Type B pancreatic cell (in vitro differentiated cells): Measurements from ENCODE around the gene ROR1. TPM values are rescaled to one million over a fixed set of nuclear protein-coding genes. Genes with fewer than 3 reads are reported as not detected.

Source experiments
- DNase-seq: peaks from one replicate; pipeline ENCODE4 v3.0.0; 2021; ENCODE audit warnings: mixed read lengths; ENCODE audit not compliant: unreplicated experiment; ENCODE audit errors: extremely low spot score
- H3K27ac Mint-ChIP-seq: 2 replicates; pipeline ENCODE4 v1.8.0; 2021; ENCODE audit warnings: mild to moderate bottlenecking, mixed read lengths
- H3K27me3 Mint-ChIP-seq: 2 replicates; pipeline ENCODE4 v1.8.0; 2021; ENCODE audit warnings: mixed read lengths
- H3K36me3 Mint-ChIP-seq: 2 replicates; pipeline ENCODE4 v1.8.0; 2021; ENCODE audit warnings: mixed read lengths
- H3K4me1 Mint-ChIP-seq: one replicate; pipeline ENCODE4 v1.8.0; 2021; ENCODE audit warnings: mixed read lengths; ENCODE audit not compliant: unreplicated experiment
- H3K4me3 Mint-ChIP-seq: 2 replicates; pipeline ENCODE4 v1.8.0; 2021; ENCODE audit warnings: mild to moderate bottlenecking, mixed read lengths
- H3K9me3 Mint-ChIP-seq: 2 replicates; pipeline ENCODE4 v1.8.0; 2021; ENCODE audit warnings: mixed read lengths
- total RNA-seq: library from RNA; stranded (reverse); gene quantifications from 2 replicates; pipeline ENCODE4 v1.2.1, GENCODE V29; 2021; ENCODE audit warnings: low replicate concordance
- TF ChIP-seq, protein P1 (sequence below): fragments of 200-600 bp; sonication (generic); conservative IDR thresholded peaks from 2 replicates; pipeline ENCODE4 v1.5.0; 2021; ENCODE audit warnings: antibody characterized with exemption, mild to moderate bottlenecking

The ROR1 gene
- total RNA-seq, 1 donor from 2014 or later, result 32.0 TPM

DNA sequence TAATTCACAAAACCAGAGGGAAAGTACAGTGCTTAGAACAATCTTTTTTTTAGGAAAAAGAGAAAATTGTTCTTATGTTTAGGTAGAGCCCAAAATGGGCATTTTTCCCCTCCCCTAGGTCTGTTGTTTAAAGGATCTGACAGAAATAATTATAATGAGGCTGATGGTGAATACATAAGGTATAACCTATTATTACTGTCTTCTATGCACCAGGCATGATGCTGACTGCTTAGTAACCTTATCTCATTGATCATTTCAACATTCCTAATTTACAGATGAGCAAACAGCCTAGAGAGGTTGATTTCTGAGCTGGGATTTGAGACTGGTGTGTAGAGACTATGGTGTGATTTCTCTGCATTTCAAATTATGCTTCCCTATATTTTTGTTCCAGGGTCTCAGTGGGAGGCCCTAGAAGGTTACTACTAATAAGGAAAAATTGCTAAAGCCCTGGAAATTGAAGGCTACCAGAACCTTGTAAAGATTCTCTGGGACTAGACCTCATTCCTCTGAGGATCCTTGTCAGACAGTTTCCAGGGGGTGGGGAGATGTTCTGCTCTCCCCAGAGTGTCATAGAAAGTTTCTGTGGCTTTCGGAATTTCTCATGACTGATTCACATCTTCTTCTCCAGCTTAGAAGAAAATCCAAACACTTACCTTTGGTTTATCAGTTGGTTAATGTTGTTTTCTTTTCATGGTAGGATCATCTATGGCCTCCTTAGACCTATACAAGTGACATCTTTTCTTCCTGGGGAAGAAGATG, 44.9 kb downstream of the ROR1 start:
- H3K9me3 Mint-ChIP-seq, result no peaks in the 10 kb centered on the region
- TF ChIP-seq, protein P1, sequence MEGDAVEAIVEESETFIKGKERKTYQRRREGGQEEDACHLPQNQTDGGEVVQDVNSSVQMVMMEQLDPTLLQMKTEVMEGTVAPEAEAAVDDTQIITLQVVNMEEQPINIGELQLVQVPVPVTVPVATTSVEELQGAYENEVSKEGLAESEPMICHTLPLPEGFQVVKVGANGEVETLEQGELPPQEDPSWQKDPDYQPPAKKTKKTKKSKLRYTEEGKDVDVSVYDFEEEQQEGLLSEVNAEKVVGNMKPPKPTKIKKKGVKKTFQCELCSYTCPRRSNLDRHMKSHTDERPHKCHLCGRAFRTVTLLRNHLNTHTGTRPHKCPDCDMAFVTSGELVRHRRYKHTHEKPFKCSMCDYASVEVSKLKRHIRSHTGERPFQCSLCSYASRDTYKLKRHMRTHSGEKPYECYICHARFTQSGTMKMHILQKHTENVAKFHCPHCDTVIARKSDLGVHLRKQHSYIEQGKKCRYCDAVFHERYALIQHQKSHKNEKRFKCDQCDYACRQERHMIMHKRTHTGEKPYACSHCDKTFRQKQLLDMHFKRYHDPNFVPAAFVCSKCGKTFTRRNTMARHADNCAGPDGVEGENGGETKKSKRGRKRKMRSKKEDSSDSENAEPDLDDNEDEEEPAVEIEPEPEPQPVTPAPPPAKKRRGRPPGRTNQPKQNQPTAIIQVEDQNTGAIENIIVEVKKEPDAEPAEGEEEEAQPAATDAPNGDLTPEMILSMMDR, result no peak
- DNase-seq, result no peak
- peaks cover 3% of the 10 kb centered on the region for H3K27me3 Mint-ChIP-seq
- no peak overlapping the region for H3K27ac Mint-ChIP-seq
- no peak overlapping the region for H3K4me3 Mint-ChIP-seq
- H3K4me1 Mint-ChIP-seq, result peaks cover 51% of the 10 kb centered on the region
- H3K36me3 Mint-ChIP-seq, result peaks cover 12% of the 10 kb centered on the region

DNA sequence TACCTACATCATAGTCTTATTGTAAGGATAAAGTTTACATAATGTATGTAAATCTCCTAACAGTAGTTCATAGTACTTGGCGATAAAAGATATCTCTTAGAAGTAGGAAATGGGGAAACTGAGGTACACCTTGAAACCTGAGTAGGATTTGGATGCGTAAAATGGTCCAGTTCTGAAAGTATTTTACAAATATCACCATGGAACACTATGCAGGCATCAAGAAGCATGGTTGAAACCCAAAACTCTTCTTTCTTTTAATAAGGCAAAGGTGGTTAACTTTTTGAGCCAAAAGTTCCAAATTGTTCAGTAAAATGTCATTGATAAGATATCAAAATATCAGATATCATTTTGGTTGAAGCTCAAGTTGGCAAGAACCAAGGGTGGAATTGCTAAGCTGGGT, 46.0 kb downstream of the ROR1 start:
- Mint-ChIP-seq H3K4me1 (peaks cover 47% of the 10 kb centered on the region), H3K27ac (no peak overlapping the region), H3K9me3 (no peaks in the 10 kb centered on the region), H3K36me3 (peaks cover 11% of the 10 kb centered on the region), H3K27me3 (peaks cover 3% of the 10 kb centered on the region), H3K4me3 (no peak overlapping the region)
- no peak for DNase-seq
- TF ChIP-seq, protein P1, result no peak

DNA sequence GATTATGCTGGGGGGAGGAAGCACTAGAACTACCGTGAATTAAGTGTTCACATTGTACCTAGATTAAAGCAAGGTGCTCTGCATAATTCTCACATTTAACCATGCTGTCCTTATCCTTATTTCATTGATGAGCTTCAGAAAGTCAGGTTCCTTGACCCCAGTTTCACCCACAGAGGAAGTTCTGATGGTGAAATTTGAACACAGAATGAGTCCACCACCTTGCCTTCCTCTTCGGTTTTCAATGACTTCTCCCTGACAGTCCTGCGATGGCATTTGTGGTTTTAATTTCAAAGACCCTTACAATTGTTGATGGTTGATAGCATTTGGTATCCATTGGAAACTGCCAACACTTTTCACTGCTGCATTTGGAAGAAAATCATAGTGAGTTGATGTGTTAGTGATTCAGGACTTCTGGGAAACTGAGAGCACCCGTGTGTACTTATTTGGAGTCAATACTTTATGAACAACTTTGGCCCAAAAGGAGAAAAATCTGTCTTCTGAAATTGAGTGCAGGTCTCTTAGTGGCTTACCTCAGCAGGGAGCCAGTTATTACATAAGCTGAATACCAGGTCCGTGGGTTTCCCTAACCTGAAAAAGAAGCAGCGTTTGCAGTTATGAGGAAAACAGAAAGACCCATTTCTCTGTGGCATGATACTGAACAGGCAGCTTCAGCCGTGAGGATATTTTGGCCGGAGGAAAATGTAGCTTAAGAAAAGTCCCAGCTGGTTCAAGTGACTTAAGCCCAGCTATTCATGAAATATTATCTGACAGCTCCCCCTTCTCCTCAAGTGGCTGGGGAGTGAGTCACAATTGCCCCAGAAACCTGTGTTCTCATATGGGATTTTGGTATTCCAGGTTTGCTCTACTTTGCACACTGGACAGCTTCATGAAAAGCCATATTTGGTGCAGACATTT, 47.5 kb downstream of the ROR1 start:
- peaks cover 44% of the 10 kb centered on the region for H3K4me1 Mint-ChIP-seq
- peaks cover 8% of the 10 kb centered on the region for H3K36me3 Mint-ChIP-seq
- no peak overlapping the region for H3K4me3 Mint-ChIP-seq
- H3K27ac Mint-ChIP-seq, result no peak overlapping the region
- TF ChIP-seq, protein P1, result no peak
- no peaks in the 10 kb centered on the region for H3K9me3 Mint-ChIP-seq
- H3K27me3 Mint-ChIP-seq, result peaks cover 3% of the 10 kb centered on the region
- DNase-seq, result no peak

DNA sequence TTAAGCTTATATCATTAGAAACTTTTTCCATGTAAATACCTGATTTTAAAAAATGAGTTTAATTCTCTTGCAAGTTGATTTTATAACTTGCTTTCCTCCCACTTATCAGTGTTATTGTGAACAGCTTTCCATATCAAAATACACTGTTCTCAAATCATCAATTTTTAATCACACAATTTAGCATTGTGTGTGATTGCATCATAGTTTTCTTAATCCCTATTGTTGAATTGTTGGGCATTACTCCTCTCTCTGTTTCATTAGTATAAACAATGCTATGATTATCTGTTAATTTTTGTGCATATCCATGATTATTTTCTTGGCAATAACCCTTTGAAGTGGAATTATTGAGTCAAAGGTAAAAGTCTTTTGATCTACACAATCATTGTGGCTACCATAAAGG, 48.7 kb downstream of the ROR1 start:
- TF ChIP-seq, protein P1, result no peak
- Mint-ChIP-seq H3K27me3 (peaks cover 3% of the 10 kb centered on the region), H3K4me3 (no peak overlapping the region), H3K9me3 (no peaks in the 10 kb centered on the region), H3K36me3 (peaks cover 5% of the 10 kb centered on the region), H3K27ac (no peak overlapping the region), H3K4me1 (peaks cover 37% of the 10 kb centered on the region)
- DNase-seq, result no peak

DNA sequence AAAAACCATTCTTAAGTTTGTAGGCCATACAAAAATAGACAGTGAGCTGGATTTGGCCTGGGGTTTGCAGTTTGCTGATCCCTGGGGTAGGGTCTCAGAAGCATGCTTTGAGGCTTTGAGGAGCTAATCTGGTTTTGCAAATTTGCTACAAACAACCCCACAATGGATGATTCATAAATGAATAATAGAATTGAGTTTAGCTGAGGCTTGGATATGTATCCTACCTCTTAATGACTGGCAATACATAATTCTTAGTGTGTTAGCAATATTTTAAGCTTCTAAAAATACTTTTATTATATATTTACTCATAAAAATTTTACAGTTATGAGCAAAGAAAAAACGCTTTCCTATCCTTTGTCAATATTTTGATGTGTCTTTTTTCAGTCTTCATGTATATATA, 50.6 kb downstream of the ROR1 start:
- no peak overlapping the region for H3K27ac Mint-ChIP-seq
- H3K27me3 Mint-ChIP-seq, result peaks cover 3% of the 10 kb centered on the region
- DNase-seq, result no peak
- TF ChIP-seq, protein P1, result no peak
- no peak overlapping the region for H3K4me3 Mint-ChIP-seq
- H3K9me3 Mint-ChIP-seq, result peaks cover 4% of the 10 kb centered on the region
- peaks cover 32% of the 10 kb centered on the region for H3K4me1 Mint-ChIP-seq
- peaks cover 5% of the 10 kb centered on the region for H3K36me3 Mint-ChIP-seq
